OCI-M2 (cell line): Measurements from ENCODE around the gene MAPK9.
"Not testable (repeated sequence)": the region's sequence is repeated elsewhere in the genome, so short reads cannot be mapped to it uniquely, and the experiment has no call there.

Experiments used
- DNase-seq: peaks from one replicate; lab custom pipeline; 2025; ENCODE audit not compliant: unreplicated experiment; lab: John Stamatoyannopoulos, UW

Gene MAPK9

GRCh38 chr5:180235077-180235476 lies 56.8 kb downstream of the MAPK9 start:
- no peak for DNase-seq

DNA sequence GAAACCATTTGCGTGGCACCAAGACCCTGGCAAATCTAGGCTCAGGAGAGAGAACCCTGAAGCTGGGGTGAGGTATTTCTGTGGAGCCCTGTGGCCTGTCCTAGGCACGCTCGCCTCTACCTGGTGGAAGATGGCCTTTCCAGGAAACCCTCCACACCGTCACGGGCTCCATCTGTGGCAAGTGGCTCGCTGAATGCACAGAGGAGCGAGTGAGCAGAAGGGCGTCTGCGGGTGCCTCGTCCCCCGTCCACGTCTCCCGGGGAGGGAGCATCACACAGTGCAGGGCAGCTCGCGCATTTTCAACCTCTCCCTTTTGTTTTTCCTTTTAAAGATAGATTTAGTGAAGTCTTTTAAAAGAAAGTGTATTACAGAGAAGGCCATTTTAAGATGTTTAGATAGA lies 57.6 kb downstream of the MAPK9 start:
- no peak for DNase-seq

GRCh38 chr5:180233729-180234128 lies 58.2 kb downstream of the MAPK9 start:
- no peak for DNase-seq

DNA sequence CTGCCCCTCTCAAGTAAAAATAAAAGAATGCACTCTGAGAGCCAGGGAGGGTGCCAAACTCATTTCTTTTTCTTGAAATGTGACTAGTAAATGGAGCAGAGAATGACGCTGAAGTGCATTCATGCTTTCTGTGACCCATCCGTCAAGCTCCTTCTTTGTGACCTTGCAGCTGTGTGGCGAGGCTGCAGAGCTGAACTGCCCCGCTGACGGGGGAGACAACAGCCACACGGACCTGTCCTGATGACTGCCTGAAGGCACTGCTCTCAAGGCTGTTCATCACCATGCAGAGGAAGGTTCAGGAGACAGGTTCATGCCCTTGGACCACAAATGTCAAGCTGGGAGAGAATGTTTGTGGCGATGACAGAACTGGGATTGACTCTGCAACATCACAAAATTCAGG lies 61.9 kb downstream of the MAPK9 start:
- DNase-seq = no peak

- DNase-seq = no peak
Measured at GRCh38 chr5:180222056-180222455, 69.8 kb downstream of the MAPK9 start.

DNA sequence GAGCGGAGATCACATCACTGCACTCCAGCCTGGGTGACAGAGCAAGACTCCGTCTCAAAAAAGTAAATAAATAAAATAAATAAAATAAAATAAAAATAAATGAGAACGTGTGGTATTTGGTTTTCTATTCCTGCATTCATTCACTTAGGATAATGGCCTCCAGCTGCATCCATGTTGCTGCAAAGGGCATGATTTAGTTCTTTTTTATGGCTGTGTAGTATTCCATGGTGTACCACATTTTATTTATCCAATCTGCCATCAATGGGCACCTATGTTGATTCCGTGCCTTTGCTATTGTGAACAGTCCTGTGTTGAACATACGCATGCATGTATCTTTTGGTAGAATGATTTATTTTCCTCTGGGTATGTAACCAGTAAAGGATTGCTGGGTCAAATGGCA lies 74.1 kb downstream of the MAPK9 start:
- no peak for DNase-seq

DNA sequence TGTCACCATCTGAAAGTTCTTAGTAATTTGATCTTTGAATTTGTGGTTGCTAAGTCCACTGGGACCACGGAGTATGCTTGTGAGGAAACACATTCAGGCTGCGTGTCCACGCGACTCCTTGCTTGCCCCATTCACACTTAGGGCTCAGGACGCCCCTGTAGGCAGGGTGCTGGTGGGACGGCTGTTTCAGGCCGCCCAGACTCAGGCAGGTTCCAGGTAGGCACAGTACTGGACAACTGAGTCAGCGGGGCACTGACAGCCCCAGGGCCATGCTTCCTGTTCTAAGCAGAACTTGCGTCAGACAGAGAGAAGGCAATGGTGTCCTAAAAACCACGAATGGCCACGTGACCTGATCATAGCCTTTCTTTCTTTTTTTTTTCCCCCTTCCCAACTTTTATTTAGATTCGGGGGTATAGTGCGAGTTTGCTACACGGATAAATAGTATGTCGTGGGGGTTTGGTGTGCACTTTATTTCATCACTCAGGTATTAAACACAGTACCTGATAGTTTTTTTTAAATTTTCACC lies 75.2 kb downstream of the MAPK9 start:
- no peak for DNase-seq

- DNase-seq = no peak
Measured at GRCh38 chr5:180215783-180216630, 75.9 kb downstream of the MAPK9 start.

GRCh38 chr5:180214870-180215770 lies 76.8 kb downstream of the MAPK9 start:
- no peak for DNase-seq

GRCh38 chr5:180213657-180214207 lies 78.2 kb downstream of the MAPK9 start:
- no peak for DNase-seq

DNA sequence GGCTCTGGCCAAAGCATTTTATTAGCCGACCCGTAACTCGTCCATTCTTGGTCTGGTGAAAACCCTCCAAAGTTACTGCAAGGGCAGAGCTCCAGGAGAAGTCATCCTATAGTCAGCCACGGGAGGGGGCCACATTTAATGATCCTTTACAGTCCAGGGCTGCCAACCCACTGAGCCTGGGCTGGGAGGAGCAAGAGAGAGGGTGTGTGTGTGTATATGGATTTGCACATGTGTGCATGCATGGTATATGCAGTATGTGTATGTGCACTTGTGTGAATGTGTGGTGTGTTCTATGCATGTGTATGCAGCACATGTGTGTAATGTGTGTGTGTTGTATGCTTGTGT lies 78.7 kb downstream of the MAPK9 start:
- no peak for DNase-seq

DNA sequence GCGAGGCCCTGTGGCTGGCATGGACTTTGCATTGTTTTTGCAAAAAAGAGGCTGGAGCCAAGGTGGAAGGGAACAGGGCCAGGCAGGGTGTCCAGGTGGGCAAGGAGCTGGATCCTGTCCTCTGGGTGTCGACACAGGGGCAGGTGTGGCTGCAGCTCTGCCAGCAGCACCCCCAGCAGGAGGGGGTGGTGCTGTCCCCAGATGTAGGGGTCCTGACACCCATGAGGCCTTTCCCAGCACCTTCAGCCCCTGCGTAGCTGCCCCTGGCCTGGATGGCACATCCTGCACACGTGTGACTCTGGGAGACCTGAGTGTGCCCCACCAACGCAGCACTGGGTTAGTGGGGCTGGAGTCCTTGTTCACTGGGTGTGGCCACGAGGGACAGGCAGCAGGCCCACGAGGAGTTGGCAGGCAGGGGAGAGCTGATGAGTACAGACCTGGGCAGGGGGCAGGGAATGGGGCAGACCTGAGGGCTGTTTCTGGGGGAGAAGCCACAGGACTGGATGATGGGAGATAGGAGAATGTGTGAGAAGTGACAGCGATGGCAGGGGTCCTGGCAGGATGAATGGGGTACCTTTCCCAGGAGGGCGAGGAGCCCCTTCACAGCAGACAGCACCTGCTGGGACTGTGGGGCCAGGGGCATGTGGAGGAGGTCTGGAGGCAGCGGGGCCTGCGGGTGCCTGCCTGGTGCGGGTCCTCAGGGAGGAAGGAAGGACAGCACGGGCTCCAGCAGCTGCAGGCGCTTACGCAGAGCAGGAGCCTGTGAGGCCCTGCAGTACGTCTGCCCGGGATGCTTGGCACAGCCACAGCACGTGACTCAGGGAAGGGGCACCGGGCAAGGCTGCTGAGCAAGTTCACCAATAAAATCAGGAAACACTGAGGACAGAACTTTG lies 79.3 kb downstream of the MAPK9 start:
- DNase-seq = no peak

- DNase-seq = no peak
Measured at GRCh38 chr5:180211761-180212035, 80.2 kb downstream of the MAPK9 start.

DNA sequence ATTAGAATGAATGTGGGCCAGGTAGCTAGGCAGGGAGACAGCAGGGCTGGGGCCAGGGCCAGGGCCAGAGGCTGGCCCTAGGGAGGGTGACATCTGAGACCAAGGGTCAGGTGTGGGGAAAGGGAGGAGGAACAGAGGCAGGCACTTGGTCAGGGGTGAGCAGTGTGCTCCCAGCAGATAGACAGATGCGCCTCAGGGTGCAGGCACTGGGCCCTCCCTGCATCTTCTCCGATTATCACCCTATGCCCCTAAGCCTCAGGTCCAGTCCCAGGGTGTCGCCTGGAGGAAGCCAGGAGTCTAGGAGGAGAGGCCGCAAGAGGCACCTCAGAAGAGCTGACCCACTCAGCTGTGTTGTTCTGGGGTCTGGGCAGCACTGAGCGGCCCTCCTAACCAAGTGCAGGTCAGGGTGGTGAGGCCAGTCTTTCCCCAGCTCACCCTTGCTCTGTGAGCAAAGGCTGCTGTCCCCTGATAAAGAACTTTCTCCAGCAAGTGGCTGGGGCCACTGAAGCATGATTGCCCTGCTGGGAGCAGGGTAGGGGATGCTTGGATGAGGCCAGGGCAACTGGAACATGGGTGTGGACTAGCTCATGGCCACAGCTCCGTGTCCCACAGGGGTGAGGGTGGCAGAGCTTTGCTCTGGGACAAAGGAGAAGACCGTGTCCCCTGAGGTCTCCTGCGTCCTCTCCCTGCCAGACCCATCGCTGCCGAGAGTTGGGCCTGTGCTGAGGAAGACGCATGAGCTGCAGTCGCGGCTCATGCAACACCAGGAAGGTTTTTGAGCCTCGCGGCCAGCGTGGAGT lies 80.7 kb downstream of the MAPK9 start:
- no peak for DNase-seq

GRCh38 chr5:180210077-180210476 lies 81.8 kb downstream of the MAPK9 start:
- not testable (repeated sequence) for DNase-seq

- DNase-seq = no peak
Measured at GRCh38 chr5:180209137-180209581, 82.7 kb downstream of the MAPK9 start, which contains the start of gene RASGEF1C. Gene RASGEF1C, minus strand, starts transcription at chr5:180209211. Its CDS starts 71,159 bp downstream, at chr5:180138052.

DNA sequence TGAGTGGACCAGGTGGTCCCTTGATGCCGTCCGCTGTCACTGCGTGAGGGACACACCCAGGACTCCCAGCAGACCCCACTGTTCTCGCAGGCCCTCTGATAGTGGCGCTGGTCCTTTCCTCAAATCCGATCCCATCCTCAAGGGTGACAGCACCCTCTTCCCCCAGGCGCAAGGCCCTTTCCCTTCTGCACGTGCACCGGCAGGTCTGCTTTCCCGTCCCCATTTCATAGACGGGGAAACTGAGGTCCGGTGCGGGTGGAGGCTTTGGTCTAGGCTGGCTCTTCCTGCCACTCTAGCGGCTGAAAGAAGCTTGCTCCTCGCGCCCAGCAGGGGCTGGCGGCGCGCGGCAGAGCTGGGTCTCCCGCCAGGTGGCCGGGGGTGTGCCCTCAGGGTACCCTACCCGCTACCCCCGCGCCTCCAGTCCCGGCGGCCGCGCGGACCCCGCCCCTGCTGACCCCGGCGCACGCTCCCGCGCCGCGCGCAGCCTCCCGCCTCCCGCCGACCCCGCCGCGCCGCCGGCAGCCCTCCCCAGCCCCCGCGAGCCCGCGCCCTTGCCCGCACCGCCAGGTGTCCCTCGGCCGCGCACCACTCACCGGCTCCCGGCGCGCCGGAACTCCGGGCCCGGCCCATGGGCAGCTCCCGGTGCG lies 83.3 kb downstream of the MAPK9 start:
- no peak for DNase-seq

- no peak for DNase-seq
Measured at GRCh38 chr5:180208038-180208434, 83.8 kb downstream of the MAPK9 start.

- DNase-seq = no peak
Measured at GRCh38 chr5:180207593-180207992, 84.3 kb downstream of the MAPK9 start.
